Stimulated activated CD8-positive, alpha-beta memory T cell treated with anti-CD3 and anti-CD28 coated beads, Interleukin-2, amount 100 ng/mL, for 48 hours (primary cell): ENCODE measurements around the gene CCDC178.
"Not testable (repeated sequence)": the region's sequence is repeated elsewhere in the genome, so short reads cannot be mapped to it uniquely, and the experiment has no call there.

Experiments
- DNase-seq, 2 donors: peaks; one replicate each; pipeline ENCODE4 v3.0.0-alpha.2; 2020; ENCODE audit warnings: low read depth in 2 of 2

CCDC178 gene

GRCh38 chr18:33440060-33441043 lies at the start of gene CCDC178:
TSS of gene CCDC178 (minus strand) at chr18:33440721. CDS start at chr18:33412088, 28,633 bp downstream.
- no peak for DNase-seq

GRCh38 chr18:33483908-33484307 lies 43.4 kb upstream of the CCDC178 start:
- no peak for DNase-seq

GRCh38 chr18:33472509-33472908 lies 32.0 kb upstream of the CCDC178 start:
- DNase-seq = no peak

- no peak for DNase-seq
Observed at GRCh38 chr18:33470216-33470615, 29.7 kb upstream of the CCDC178 start.

- DNase-seq = no peak
Observed at GRCh38 chr18:33469699-33470098, 29.2 kb upstream of the CCDC178 start.

- DNase-seq = no peak
Observed at GRCh38 chr18:33467531-33467930, 27.0 kb upstream of the CCDC178 start.

GRCh38 chr18:33466822-33467221 lies 26.3 kb upstream of the CCDC178 start:
- no peak for DNase-seq

- no peak for DNase-seq
Observed at GRCh38 chr18:33460681-33461080, 20.2 kb upstream of the CCDC178 start.

GRCh38 chr18:33459612-33460011 lies 19.1 kb upstream of the CCDC178 start:
- no peak for DNase-seq

- no peak for DNase-seq
Observed at GRCh38 chr18:33446604-33447003, 6.1 kb upstream of the CCDC178 start.

GRCh38 chr18:33444709-33445108 lies 4.2 kb upstream of the CCDC178 start:
- no peak for DNase-seq

GRCh38 chr18:33432857-33433256 lies 7.7 kb downstream of the CCDC178 start:
- DNase-seq = no peak

GRCh38 chr18:33427549-33427948 lies 13.0 kb downstream of the CCDC178 start:
- no peak for DNase-seq

GRCh38 chr18:33424266-33424946 lies 16.1 kb downstream of the CCDC178 start:
- DNase-seq = no peak

- no peak for DNase-seq
Observed at GRCh38 chr18:33421225-33421624, 19.3 kb downstream of the CCDC178 start.

GRCh38 chr18:33404244-33404873 lies 36.2 kb downstream of the CCDC178 start:
- no peak for DNase-seq

GRCh38 chr18:33398939-33399338 lies 41.6 kb downstream of the CCDC178 start:
- DNase-seq = not testable (repeated sequence)

GRCh38 chr18:33375829-33376228 lies 64.7 kb downstream of the CCDC178 start:
- DNase-seq = no peak

- DNase-seq = no peak
Observed at GRCh38 chr18:33372442-33372841, 68.1 kb downstream of the CCDC178 start.

- DNase-seq = no peak
Observed at GRCh38 chr18:33369711-33370449, 70.6 kb downstream of the CCDC178 start.

GRCh38 chr18:33356735-33357134 lies 83.8 kb downstream of the CCDC178 start:
- DNase-seq = no peak

- no peak for DNase-seq
Observed at GRCh38 chr18:33355756-33356155, 84.8 kb downstream of the CCDC178 start.
